Hepatic stellate cell (primary cell): ENCODE data around the gene DYNLT3.

Source experiments
- DNase-seq: peaks from one replicate; pipeline ENCODE4 v3.0.0; 2011; ENCODE audit warnings: low spot score

Gene DYNLT3

GRCh38 chrX:37846934-37847732 lies at the start of gene DYNLT3:
Gene DYNLT3, minus strand, starts transcription at chrX:37847571. Its CDS starts 61 bp downstream, at chrX:37847510.
- DNase-seq, result peak; percentile 48

- no peak for DNase-seq
Observed at GRCh38 chrX:37896511-37896890, 49.1 kb upstream of the DYNLT3 start.

- DNase-seq, result no peak
Observed at GRCh38 chrX:37895795-37896510, 48.6 kb upstream of the DYNLT3 start.

- DNase-seq, result no peak
Observed at GRCh38 chrX:37894725-37895124, 47.4 kb upstream of the DYNLT3 start.

- DNase-seq, result no peak
Observed at GRCh38 chrX:37888010-37888409, 40.6 kb upstream of the DYNLT3 start.

GRCh38 chrX:37887347-37887746 lies 40.0 kb upstream of the DYNLT3 start:
- DNase-seq, result no peak

- DNase-seq, result no peak
Observed at GRCh38 chrX:37883196-37883595, 35.8 kb upstream of the DYNLT3 start.

GRCh38 chrX:37879692-37880091 lies 32.3 kb upstream of the DYNLT3 start:
- DNase-seq, result no peak

GRCh38 chrX:37876716-37877115 lies 29.3 kb upstream of the DYNLT3 start:
- DNase-seq, result no peak

GRCh38 chrX:37875675-37876074 lies 28.3 kb upstream of the DYNLT3 start:
- no peak for DNase-seq

GRCh38 chrX:37873220-37873619 lies 25.8 kb upstream of the DYNLT3 start:
- no peak for DNase-seq

- peak; percentile 4 for DNase-seq
Observed at GRCh38 chrX:37872303-37872655, 24.9 kb upstream of the DYNLT3 start.

- DNase-seq, result peak; percentile 66
Observed at GRCh38 chrX:37871626-37872302, 24.4 kb upstream of the DYNLT3 start.

- DNase-seq, result no peak
Observed at GRCh38 chrX:37867536-37868153, 20.3 kb upstream of the DYNLT3 start.

- DNase-seq, result no peak
Observed at GRCh38 chrX:37863728-37864127, 16.4 kb upstream of the DYNLT3 start.

GRCh38 chrX:37862851-37863250 lies 15.5 kb upstream of the DYNLT3 start:
- DNase-seq, result no peak

GRCh38 chrX:37860721-37861120 lies 13.3 kb upstream of the DYNLT3 start:
- no peak for DNase-seq

GRCh38 chrX:37854748-37855147 lies 7.4 kb upstream of the DYNLT3 start:
- DNase-seq, result no peak

- no peak for DNase-seq
Observed at GRCh38 chrX:37854148-37854547, 6.8 kb upstream of the DYNLT3 start.

GRCh38 chrX:37847733-37848197 lies 394 bp upstream of the DYNLT3 start:
- DNase-seq, result no peak

- no peak for DNase-seq
Observed at GRCh38 chrX:37846558-37846933, 825 bp downstream of the DYNLT3 start.

- DNase-seq, result no peak
Observed at GRCh38 chrX:37846141-37846540, 1.2 kb downstream of the DYNLT3 start.

GRCh38 chrX:37844622-37845021 lies 2.7 kb downstream of the DYNLT3 start:
- no peak for DNase-seq
